Fibroblast of lung (primary cell): ENCODE results near the gene TGM4.

Experiments used
- EZH2 ChIP-seq: IDR thresholded peaks from 2 replicates; pipeline ENCODE4 v1.5.1; 2012; ENCODE audit warnings: low read length, control low read depth, mild to moderate bottlenecking; ENCODE audit errors: missing control alignments
- TF ChIP-seq, protein P1 (sequence below), 2 donors: IDR thresholded peaks in 1 of 2; conservative IDR thresholded peaks in 1 of 2; 1 replicate in 1 of 2; 2 replicates in 1 of 2; pipeline ENCODE4 v1.5.1; 2011 to 2012; ENCODE audit warnings: low read length in 2 of 2, control low read depth in 1 of 2, inconsistent platforms in 1 of 2, low read depth in 1 of 2, mild to moderate bottlenecking in 1 of 2

DNA sequence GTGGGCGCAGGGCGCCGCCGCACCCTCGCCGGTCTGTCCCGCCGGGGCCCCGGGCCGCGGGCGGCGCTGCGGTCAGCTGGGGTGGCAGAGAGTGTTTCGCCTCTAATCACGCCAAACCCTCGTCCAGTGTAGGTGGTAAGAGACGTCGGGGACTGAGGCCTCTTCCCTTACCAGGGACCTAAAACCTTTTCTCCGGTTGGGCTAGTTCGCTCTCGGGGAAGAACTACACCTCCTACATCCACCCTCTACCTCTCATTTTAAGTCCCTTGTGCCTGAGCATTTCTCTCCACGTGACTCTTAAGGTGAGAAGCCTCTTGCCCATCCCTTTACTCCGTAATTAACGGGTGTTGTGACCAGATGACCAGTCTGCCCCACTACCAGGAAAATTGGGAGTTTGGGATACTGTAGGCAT is 12.2 kb upstream of the TGM4 start:
- TF ChIP-seq, protein P1, sequence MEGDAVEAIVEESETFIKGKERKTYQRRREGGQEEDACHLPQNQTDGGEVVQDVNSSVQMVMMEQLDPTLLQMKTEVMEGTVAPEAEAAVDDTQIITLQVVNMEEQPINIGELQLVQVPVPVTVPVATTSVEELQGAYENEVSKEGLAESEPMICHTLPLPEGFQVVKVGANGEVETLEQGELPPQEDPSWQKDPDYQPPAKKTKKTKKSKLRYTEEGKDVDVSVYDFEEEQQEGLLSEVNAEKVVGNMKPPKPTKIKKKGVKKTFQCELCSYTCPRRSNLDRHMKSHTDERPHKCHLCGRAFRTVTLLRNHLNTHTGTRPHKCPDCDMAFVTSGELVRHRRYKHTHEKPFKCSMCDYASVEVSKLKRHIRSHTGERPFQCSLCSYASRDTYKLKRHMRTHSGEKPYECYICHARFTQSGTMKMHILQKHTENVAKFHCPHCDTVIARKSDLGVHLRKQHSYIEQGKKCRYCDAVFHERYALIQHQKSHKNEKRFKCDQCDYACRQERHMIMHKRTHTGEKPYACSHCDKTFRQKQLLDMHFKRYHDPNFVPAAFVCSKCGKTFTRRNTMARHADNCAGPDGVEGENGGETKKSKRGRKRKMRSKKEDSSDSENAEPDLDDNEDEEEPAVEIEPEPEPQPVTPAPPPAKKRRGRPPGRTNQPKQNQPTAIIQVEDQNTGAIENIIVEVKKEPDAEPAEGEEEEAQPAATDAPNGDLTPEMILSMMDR (conservative IDR thresholded peaks at IDR 0.05 in 1 of 2, IDR thresholded peaks at IDR 0.05 in 1 of 2; ENCODE audit: low read depth in 1 of 2, low read length in 2 of 2), result no peak
- no peak for TF ChIP-seq EZH2
